HG03045 (cell line): ENCODE results near the gene EGFLAM.

Experiments
- ATAC-seq: cut with Tn5 transposase; IDR thresholded peaks from one replicate; pipeline ENCODE4 v1.9.1; 2021; ENCODE audit warnings: mild to moderate bottlenecking, moderate library complexity; ENCODE audit not compliant: unreplicated experiment

EGFLAM gene

GRCh38 chr5:38445374-38446028 is 187.1 kb downstream of the EGFLAM start:
- no peak for ATAC-seq

GRCh38 chr5:38446029-38446522 is 187.7 kb downstream of the EGFLAM start:
- no peak for ATAC-seq

GRCh38 chr5:38447056-38447455 is 188.7 kb downstream of the EGFLAM start:
- no peak for ATAC-seq

- ATAC-seq, result no peak
Measured at GRCh38 chr5:38447786-38448185, 189.4 kb downstream of the EGFLAM start.

- no peak for ATAC-seq
Measured at GRCh38 chr5:38448568-38449350, 190.4 kb downstream of the EGFLAM start.

- no peak for ATAC-seq
Measured at GRCh38 chr5:38450627-38451026, 192.3 kb downstream of the EGFLAM start.

- ATAC-seq, result no peak
Measured at GRCh38 chr5:38451074-38451725, 192.8 kb downstream of the EGFLAM start.

GRCh38 chr5:38452201-38452600 is 193.8 kb downstream of the EGFLAM start:
- ATAC-seq, result no peak

- ATAC-seq, result peak; percentile 97
Measured at GRCh38 chr5:38453506-38453905, 195.1 kb downstream of the EGFLAM start.

- ATAC-seq, result no peak
Measured at GRCh38 chr5:38453921-38454320, 195.6 kb downstream of the EGFLAM start.

GRCh38 chr5:38455796-38456330 is 197.5 kb downstream of the EGFLAM start:
- no peak for ATAC-seq

- ATAC-seq, result no peak
Measured at GRCh38 chr5:38456657-38457399, 198.5 kb downstream of the EGFLAM start.

GRCh38 chr5:38458174-38458573 is 199.8 kb downstream of the EGFLAM start:
- no peak for ATAC-seq

- ATAC-seq, result no peak
Measured at GRCh38 chr5:38462976-38463633, 204.7 kb downstream of the EGFLAM start.

GRCh38 chr5:38463634-38464521 is 205.5 kb downstream of the EGFLAM start:
- no peak for ATAC-seq

- no peak for ATAC-seq
Measured at GRCh38 chr5:38465061-38465460, 206.7 kb downstream of the EGFLAM start.

- no peak for ATAC-seq
Measured at GRCh38 chr5:38465702-38466423, 207.5 kb downstream of the EGFLAM start.

- ATAC-seq, result no peak
Measured at GRCh38 chr5:38466424-38467189, 208.2 kb downstream of the EGFLAM start.
